HEK293T (cell line): ENCODE measurements around the gene ITGAX.

Source experiments
- CTCF ChIA-PET: fragments of 350-600 bp; formaldehyde crosslinking; extraction: SDS; loops from one replicate; lab custom pipeline; 2021; ENCODE audit warnings: antibody characterized with exemption, inconsistent platforms; lab: Yijun Ruan, JAX
- POLR2A ChIA-PET: fragments of 350-600 bp; formaldehyde crosslinking; extraction: SDS; loops from one replicate; lab custom pipeline; 2020; ENCODE audit warnings: antibody characterized with exemption, inconsistent platforms; lab: Yijun Ruan, JAX
- DNase-seq: peaks from one replicate; pipeline ENCODE4 v3.0.0; 2012; ENCODE audit warnings: mixed read lengths; ENCODE audit errors: extremely low spot score
- ARNT ChIP-seq: fragments of 450-650 bp; IDR thresholded peaks from 2 replicates; pipeline ENCODE4 v1.6.1; 2017; ENCODE audit warnings: mild to moderate bottlenecking
- BHLHE40 ChIP-seq: fragments of 450-650 bp; IDR thresholded peaks from 2 replicates; pipeline ENCODE4 v1.6.1; 2016; ENCODE audit warnings: mild to moderate bottlenecking, moderate library complexity, borderline replicate concordance
- CTBP1 ChIP-seq: fragments of 450-650 bp; IDR thresholded peaks from 2 replicates; pipeline ENCODE4 v1.6.1; 2016; ENCODE audit warnings: borderline replicate concordance
- ELF4 ChIP-seq: fragments of 450-650 bp; IDR thresholded peaks from 2 replicates; pipeline ENCODE4 v1.6.1; 2017; ENCODE audit warnings: antibody characterized with exemption
- FOXA1 ChIP-seq: fragments of 450-650 bp; IDR thresholded peaks from 2 replicates; pipeline ENCODE4 v1.6.1; 2016; ENCODE audit warnings: mild to moderate bottlenecking
- FOXK2 ChIP-seq: fragments of 450-650 bp; IDR thresholded peaks from 2 replicates; pipeline ENCODE4 v1.6.1; 2016; ENCODE audit warnings: mild to moderate bottlenecking
- FOXM1 ChIP-seq: fragments of 450-650 bp; IDR thresholded peaks from 2 replicates; pipeline ENCODE4 v1.6.1; 2017; ENCODE audit warnings: mild to moderate bottlenecking, borderline replicate concordance
- HDGF ChIP-seq: fragments of 450-650 bp; IDR thresholded peaks from 2 replicates; pipeline ENCODE4 v1.6.1; 2017; ENCODE audit warnings: antibody characterized with exemption, borderline replicate concordance
- L3MBTL2 ChIP-seq: fragments of 450-650 bp; conservative IDR thresholded peaks from 2 replicates; pipeline ENCODE4 v1.6.1; 2016; ENCODE audit warnings: mild to moderate bottlenecking
- LEF1 ChIP-seq: fragments of 450-650 bp; IDR thresholded peaks from 2 replicates; pipeline ENCODE4 v1.6.1; 2017; ENCODE audit warnings: mild to moderate bottlenecking, borderline replicate concordance
- NFRKB ChIP-seq: fragments of 450-650 bp; IDR thresholded peaks from 2 replicates; pipeline ENCODE4 v1.6.1; 2016; ENCODE audit warnings: mild to moderate bottlenecking, moderate library complexity
- SP1 ChIP-seq: fragments of 450-650 bp; IDR thresholded peaks from 2 replicates; pipeline ENCODE4 v1.6.1; 2017
- SUZ12 ChIP-seq: fragments of 450-650 bp; IDR thresholded peaks from 2 replicates; pipeline ENCODE4 v1.6.1; 2016; ENCODE audit warnings: mild to moderate bottlenecking
- TARDBP ChIP-seq: fragments of 450-650 bp; IDR thresholded peaks from 2 replicates; pipeline ENCODE4 v1.6.1; 2016
- ZNF384 ChIP-seq: fragments of 450-650 bp; IDR thresholded peaks from 2 replicates; pipeline ENCODE4 v1.6.1; 2016
- TF ChIP-seq, protein P1 (sequence below): fragments of 450-650 bp; IDR thresholded peaks from 2 replicates; pipeline ENCODE4 v1.6.1; 2016

The ITGAX gene

DNA sequence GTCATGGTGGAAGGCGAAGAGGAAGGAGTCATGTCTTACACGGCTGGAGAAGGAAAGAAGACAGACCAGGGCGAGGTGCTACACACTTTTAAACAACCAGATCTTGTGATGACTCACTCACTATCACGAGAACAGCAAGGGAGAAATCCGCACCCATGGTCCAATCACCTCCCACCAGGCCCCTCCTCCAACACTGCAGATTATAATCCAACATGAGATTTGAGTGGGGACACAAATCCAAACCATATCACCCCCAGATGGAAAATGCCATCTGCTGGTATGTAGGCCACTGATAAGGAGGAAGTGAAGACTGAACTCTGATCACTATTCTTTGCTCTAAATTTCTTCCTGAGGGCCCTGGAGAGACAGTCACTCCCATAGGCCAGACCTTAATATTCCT, 7.5 kb upstream of the ITGAX start:
- ChIA-PET CTCF (no interaction called here), POLR2A (no interaction called here)
- TF ChIP-seq SP1 (no peak), L3MBTL2 (no peak), FOXM1 (no peak), ARNT (no peak), ZNF384 (no peak), LEF1 (no peak), HDGF (no peak), FOXA1 (no peak), ELF4 (no peak), FOXK2 (no peak), TARDBP (no peak), CTBP1 (no peak), NFRKB (no peak), BHLHE40 (no peak)
- TF ChIP-seq, protein P1, sequence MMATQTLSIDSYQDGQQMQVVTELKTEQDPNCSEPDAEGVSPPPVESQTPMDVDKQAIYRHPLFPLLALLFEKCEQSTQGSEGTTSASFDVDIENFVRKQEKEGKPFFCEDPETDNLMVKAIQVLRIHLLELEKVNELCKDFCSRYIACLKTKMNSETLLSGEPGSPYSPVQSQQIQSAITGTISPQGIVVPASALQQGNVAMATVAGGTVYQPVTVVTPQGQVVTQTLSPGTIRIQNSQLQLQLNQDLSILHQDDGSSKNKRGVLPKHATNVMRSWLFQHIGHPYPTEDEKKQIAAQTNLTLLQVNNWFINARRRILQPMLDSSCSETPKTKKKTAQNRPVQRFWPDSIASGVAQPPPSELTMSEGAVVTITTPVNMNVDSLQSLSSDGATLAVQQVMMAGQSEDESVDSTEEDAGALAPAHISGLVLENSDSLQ = no peak
- DNase-seq = no peak

DNA sequence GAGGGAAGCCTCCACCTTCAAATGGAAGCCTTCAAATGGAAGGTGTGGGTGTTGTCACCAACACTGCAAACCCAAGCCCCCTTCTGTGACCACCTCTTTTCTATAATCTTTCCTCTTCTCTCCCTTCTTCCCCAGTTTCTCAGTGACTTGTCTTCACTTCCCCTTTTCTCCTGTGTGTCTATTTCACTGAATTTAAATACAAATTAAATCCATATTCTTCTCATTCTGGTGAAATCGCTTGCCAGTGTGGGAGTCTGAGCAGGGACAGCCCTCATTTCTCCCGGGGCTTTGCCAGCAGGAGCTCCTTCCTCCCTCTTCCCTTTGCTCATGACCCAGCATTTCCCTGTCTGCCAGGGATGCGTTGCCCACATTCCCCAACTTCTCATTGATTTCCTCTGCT, 6.4 kb upstream of the ITGAX start:
- POLR2A ChIA-PET = no interaction called here
- no peak for DNase-seq
- no peak for TF ChIP-seq HDGF
- no peak for TF ChIP-seq ARNT
- TF ChIP-seq NFRKB = no peak
- TF ChIP-seq ELF4 = no peak
- no peak for TF ChIP-seq CTBP1
- no peak for TF ChIP-seq L3MBTL2
- TF ChIP-seq SP1 = no peak
- TF ChIP-seq LEF1 = no peak
- TF ChIP-seq TARDBP = no peak
- no peak for TF ChIP-seq FOXA1
- no peak for TF ChIP-seq FOXK2
- TF ChIP-seq SUZ12 = no peak
- no peak for TF ChIP-seq ZNF384
- TF ChIP-seq, protein P1 = no peak
- TF ChIP-seq FOXM1 = no peak
- no peak for TF ChIP-seq BHLHE40

DNA sequence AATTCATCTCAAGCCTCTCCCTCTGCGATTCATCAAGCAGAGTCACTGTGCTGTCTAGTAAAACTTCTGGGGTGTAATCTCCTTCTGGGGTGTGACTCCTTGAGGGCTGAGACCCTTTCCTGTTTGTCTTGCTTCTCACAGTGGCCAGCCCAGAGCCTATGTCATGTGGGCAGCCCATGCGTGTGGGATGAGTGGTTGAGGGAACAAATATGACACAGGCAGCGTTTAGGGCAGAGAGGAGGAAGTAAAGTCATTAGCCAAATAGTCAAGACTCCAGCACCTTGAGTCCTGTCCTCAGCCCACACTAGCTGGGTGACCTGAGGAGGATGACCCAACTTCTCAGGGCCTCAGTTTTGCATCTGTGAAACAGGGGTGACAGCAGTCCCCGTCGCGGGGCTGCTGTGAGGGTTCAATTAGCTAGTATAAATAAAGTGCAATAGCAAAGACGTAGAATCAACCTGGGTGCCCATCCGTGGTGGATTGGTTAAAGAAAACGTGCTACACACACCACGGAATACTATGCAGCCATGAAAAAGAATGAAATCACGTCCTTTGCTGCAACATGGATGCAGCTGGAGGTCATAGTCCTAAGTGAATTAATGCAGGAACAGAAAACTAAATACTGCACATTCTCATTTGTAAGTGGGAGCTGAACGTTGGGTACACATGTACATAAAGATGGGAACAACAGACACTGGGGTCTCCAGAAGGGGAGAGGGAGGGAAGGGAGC, 4.5 kb upstream of the ITGAX start:
- DNase-seq = no peak
- POLR2A ChIA-PET = no interaction called here
- no peak for TF ChIP-seq ELF4
- no peak for TF ChIP-seq HDGF
- TF ChIP-seq L3MBTL2 = no peak
- no peak for TF ChIP-seq SP1
- TF ChIP-seq, protein P1 = no peak
- TF ChIP-seq FOXK2 = no peak
- TF ChIP-seq FOXM1 = no peak
- TF ChIP-seq CTBP1 = no peak
- TF ChIP-seq NFRKB = no peak
- no peak for TF ChIP-seq BHLHE40
- no peak for TF ChIP-seq TARDBP
- no peak for TF ChIP-seq FOXA1
- TF ChIP-seq LEF1 = no peak
- no peak for TF ChIP-seq ARNT
- TF ChIP-seq ZNF384 = no peak
- CTCF ChIA-PET = no interaction called here

More for the DNA sequence above, 6.4 kb upstream of the ITGAX start:
- CTCF ChIA-PET = no interaction called here

DNA sequence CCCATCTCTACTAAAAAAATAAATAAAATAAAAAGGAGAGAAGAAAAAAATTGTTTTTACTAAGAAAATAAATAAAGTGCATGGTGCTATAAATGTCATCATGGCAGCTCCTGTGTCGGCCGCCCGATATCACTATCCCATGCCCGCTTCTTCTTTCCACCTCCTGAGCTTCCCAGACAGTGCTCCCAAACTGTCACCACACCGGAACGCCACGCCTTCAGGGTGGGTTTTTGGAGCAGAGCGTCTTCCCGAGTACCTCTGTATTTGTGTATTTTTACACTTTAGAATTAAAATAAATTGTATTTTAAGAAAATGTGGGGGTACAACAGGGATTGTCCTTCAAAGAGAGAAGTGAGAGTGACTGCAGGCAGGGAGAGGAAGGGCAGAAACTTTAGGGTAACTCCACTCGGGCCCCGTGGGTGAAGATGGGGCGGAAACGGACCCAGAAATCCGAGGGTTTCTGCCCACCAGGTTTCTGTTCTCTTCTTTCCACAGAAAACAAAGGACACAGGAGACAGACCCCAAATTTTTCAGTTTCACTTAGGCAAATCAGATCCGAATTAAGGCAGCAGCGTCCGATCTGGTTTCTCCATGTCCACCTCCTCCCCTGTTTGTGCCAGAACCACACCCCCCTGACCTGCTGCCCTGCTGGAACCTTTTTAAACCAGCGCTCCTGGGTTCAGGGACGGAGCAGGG, 3.6 kb upstream of the ITGAX start:
- CTCF ChIA-PET = no interaction called here
- DNase-seq = no peak
- POLR2A ChIA-PET = no interaction called here
- TF ChIP-seq ZNF384 (no peak), SUZ12 (no peak), TARDBP (no peak), CTBP1 (no peak), SP1 (no peak), ARNT (no peak), ELF4 (no peak), HDGF (no peak), FOXA1 (no peak), NFRKB (no peak), BHLHE40 (no peak), FOXK2 (no peak)
- TF ChIP-seq, protein P1 = no peak

DNA sequence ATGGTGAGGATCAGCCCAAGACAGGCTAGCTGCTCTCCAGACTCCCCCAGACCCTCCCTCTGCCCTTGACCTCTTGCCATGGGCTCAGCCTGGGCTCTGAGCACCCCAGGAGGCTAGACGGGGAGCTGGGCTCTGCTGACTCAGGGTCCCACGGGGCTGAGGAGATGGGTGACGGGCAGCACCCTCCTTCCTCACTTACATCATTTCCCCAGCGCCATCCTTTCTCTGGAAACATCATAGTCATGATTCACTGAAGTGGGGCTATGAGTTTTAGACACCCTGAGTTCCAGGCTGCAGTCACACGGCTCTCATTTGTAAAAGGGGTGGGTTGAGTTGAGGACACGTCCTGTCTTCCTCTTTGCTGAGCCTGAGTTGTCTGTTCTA, 3.0 kb upstream of the ITGAX start:
- CTCF ChIA-PET = no interaction called here

More for the DNA sequence above, 3.0 kb upstream of the ITGAX start:
- TF ChIP-seq LEF1 = no peak
- TF ChIP-seq ZNF384 = no peak
- no peak for TF ChIP-seq NFRKB
- no peak for DNase-seq
- POLR2A ChIA-PET = no interaction called here
